HG03060 (cell line): Measurements from ENCODE around the gene TSPAN4.

Experiments
- ATAC-seq: cut with Tn5 transposase; IDR thresholded peaks from one replicate; pipeline ENCODE4 v1.9.1; 2021; ENCODE audit warnings: low read depth, moderate number of reproducible peaks; ENCODE audit not compliant: unreplicated experiment

Gene TSPAN4

GRCh38 chr11:833114-833791 is 9.4 kb upstream of the TSPAN4 start:
- no peak for ATAC-seq

GRCh38 chr11:833849-834311 is 8.8 kb upstream of the TSPAN4 start:
- no peak for ATAC-seq

GRCh38 chr11:834371-835316 is 8.0 kb upstream of the TSPAN4 start:
- ATAC-seq, result no peak

GRCh38 chr11:836274-836673 is 6.4 kb upstream of the TSPAN4 start:
- no peak for ATAC-seq

GRCh38 chr11:836700-837099 is 6.0 kb upstream of the TSPAN4 start:
- ATAC-seq, result no peak

- no peak for ATAC-seq
These were observed 5.3 kb upstream of the TSPAN4 start for GRCh38 chr11:837189-837989.

GRCh38 chr11:837990-838307 is 4.7 kb upstream of the TSPAN4 start:
- no peak for ATAC-seq

- ATAC-seq, result no peak
These were observed 4.0 kb upstream of the TSPAN4 start for GRCh38 chr11:838441-839279.

GRCh38 chr11:839280-839623 is 3.4 kb upstream of the TSPAN4 start:
- no peak for ATAC-seq

- ATAC-seq, result no peak
These were observed 2.6 kb upstream of the TSPAN4 start for GRCh38 chr11:839875-840617.

- no peak for ATAC-seq
These were observed 677 bp upstream of the TSPAN4 start for GRCh38 chr11:841981-842369.

GRCh38 chr11:843086-843734 is 558 bp downstream of the TSPAN4 start:
- ATAC-seq, result no peak

- ATAC-seq, result no peak
These were observed 1.4 kb downstream of the TSPAN4 start for GRCh38 chr11:843818-844692.

GRCh38 chr11:844693-845644 is 2.3 kb downstream of the TSPAN4 start:
- ATAC-seq, result no peak

- ATAC-seq, result no peak
These were observed 3.3 kb downstream of the TSPAN4 start for GRCh38 chr11:845872-846495.

GRCh38 chr11:846496-847098 is 3.9 kb downstream of the TSPAN4 start:
- no peak for ATAC-seq
